Choroid plexus epithelial cell (primary cell): ENCODE measurements around the gene CREB3L2.
A peak's percentile ranks its signal among the peaks of the same experiment; 100 is the strongest.

Experiments used
- DNase-seq: peaks from one replicate; pipeline ENCODE4 v3.0.0-alpha.2; 2010; ENCODE audit warnings: low read depth
- H3K4me3 ChIP-seq: 2 replicates; pipeline ENCODE4 v1.5.1; 2011; ENCODE audit warnings: low read depth, mild to moderate bottlenecking, control low read depth, low read length, moderate library complexity
- CTCF ChIP-seq: conservative IDR thresholded peaks from 2 replicates; pipeline ENCODE4 v1.5.1; 2011; ENCODE audit warnings: low read depth, mild to moderate bottlenecking, control low read depth, inconsistent platforms, low read length, moderate library complexity

CREB3L2 gene

GRCh38 chr7:138032770-138033169 lies 30.9 kb upstream of the CREB3L2 start:
- H3K4me3 ChIP-seq: no peak overlapping the region
- TF ChIP-seq CTCF: no peak
- peak; percentile 15 for DNase-seq

GRCh38 chr7:138032186-138032585 lies 30.3 kb upstream of the CREB3L2 start:
- TF ChIP-seq CTCF: no peak
- no peak overlapping the region for H3K4me3 ChIP-seq
- DNase-seq: no peak

- no peak for TF ChIP-seq CTCF
- no peak overlapping the region for H3K4me3 ChIP-seq
- peak; percentile 38 for DNase-seq
Measured at GRCh38 chr7:138030679-138031351, 28.9 kb upstream of the CREB3L2 start.

GRCh38 chr7:138029941-138030340 lies 28.1 kb upstream of the CREB3L2 start:
- no peak for DNase-seq
- H3K4me3 ChIP-seq: no peak overlapping the region
- TF ChIP-seq CTCF: no peak

GRCh38 chr7:138029126-138029525 lies 27.2 kb upstream of the CREB3L2 start:
- no peak overlapping the region for H3K4me3 ChIP-seq
- no peak for TF ChIP-seq CTCF
- no peak for DNase-seq

- no peak for TF ChIP-seq CTCF
- DNase-seq: no peak
- H3K4me3 ChIP-seq: no peak overlapping the region
Measured at GRCh38 chr7:138027100-138027499, 25.2 kb upstream of the CREB3L2 start.
